Urinary bladder (tissue), 4 donors: ENCODE measurements around the gene LSM14A. TPM values are rescaled to one million over a fixed set of nuclear protein-coding genes. Genes with fewer than 3 reads are reported as not detected.
"Not testable (repeated sequence)": the region's sequence is repeated elsewhere in the genome, so short reads cannot be mapped to it uniquely, and the experiment has no call there.

Experiments
- DNase-seq: peaks from one replicate; pipeline ENCODE4 v3.0.0-alpha.2; 2015; ENCODE audit errors: extremely low spot score
- H3K27ac ChIP-seq: one replicate; pipeline ENCODE4 v1.5.1; 2013; ENCODE audit warnings: low read depth, mild to moderate bottlenecking, moderate library complexity
- H3K36me3 ChIP-seq: one replicate; pipeline ENCODE4 v1.6.1; 2013; ENCODE audit warnings: mild to moderate bottlenecking, moderate library complexity; ENCODE audit not compliant: insufficient read depth
- H3K4me1 ChIP-seq: one replicate; pipeline ENCODE4 v1.6.1; 2013; ENCODE audit warnings: mild to moderate bottlenecking, moderate library complexity; ENCODE audit not compliant: insufficient read depth
- H3K4me3 ChIP-seq: one replicate; pipeline ENCODE4 v1.5.1; 2013; ENCODE audit warnings: low read depth, low read length
- WGBS: extraction: QIAGEN DNeasy Blood & Tissue Kit; methylation state at CpG from one replicate; pipeline ENCODE4 v1.1.7; 2013; 5-methylcytosine and 5-hydroxymethylcytosine counted together
- polyA plus RNA-seq: library from polyadenylated mRNA; stranded (reverse); fragments of 200-250 nt; gene quantifications from one replicate; pipeline ENCODE4 v1.2.3, GENCODE V29; 2013
- total RNA-seq: library from RNA; depleted of rRNA; stranded (reverse); fragments of >200 nt; gene quantifications from one replicate; pipeline ENCODE4 v1.2.3, GENCODE V29; 2014
- donor health status: healthy with polysubstance abuse.
- donor health status: healthy.

Gene LSM14A
- total and polyA plus RNA-seq, 2 donors = 130 to 133 TPM

DNA sequence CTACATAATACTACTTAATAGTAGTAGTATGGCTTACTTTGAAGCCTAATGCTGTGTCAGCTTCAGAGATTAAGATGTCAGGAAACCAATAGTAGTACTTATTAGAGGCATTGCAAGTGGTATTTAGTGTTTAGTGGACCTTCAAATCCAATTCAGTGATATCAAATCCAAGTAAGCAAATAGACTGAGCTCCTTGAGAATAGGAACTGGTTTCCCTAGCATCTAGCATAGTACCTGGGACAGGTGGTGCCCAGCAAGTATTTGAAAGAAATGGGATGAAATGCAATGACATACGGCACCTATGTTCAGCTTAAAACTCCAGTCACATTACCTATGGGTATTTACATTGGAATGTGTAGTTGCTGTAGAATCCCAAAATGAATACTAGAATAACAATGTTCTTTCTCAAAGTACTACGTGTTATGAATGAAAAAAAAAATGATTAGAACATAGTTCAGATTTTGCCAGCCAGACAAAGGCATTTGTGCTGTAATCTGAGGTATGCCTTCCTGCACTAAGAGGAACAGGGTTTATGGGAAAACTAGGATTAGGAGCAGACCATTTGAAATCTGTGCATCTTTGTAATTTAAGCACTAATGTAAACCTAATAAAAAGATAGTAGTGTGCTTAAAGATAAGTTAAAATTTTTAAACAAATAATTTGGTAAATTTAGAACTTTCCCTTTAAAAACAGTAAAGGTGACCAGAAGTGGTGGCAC, 17.1 kb downstream of the LSM14A start:
- DNase-seq = no peak
- no peak overlapping the region for H3K27ac ChIP-seq
- 47% methylated on average over 2 of the region's 2 CpGs for WGBS
- no peak overlapping the region for H3K4me3 ChIP-seq
- H3K4me1 ChIP-seq = peaks cover 1% of the 10 kb centered on the region
- no peaks in the 10 kb centered on the region for H3K36me3 ChIP-seq

DNA sequence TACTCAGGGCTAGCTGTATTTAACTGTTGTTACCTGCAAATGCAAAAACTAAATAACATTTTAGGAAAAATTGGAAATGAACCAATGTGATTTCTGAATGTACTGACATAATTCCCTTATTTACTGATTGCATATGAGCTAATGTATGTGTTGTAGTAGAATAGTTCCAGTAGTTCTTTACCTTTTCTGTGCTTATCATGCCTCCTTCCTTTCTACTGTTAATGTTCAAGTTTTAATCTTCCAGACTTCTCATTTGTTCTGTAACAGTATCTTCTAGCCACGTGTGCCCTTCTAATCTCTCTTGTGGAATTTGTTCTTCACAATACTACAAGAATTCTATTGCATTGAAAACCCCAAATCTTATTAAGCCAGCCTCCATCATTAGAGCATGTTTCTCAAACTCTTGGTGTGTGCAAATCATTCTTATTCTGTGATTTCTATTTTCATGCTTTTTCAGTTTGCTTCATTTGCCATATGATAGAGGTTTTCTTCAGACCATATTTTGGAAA, 17.7 kb downstream of the LSM14A start:
- no peak for DNase-seq
- WGBS = 11% methylated on average over 1 of the region's 1 CpG
- Histone ChIP-seq H3K27ac (no peak overlapping the region), H3K4me1 (peaks cover 1% of the 10 kb centered on the region), H3K36me3 (no peaks in the 10 kb centered on the region), H3K4me3 (no peak overlapping the region)

DNA sequence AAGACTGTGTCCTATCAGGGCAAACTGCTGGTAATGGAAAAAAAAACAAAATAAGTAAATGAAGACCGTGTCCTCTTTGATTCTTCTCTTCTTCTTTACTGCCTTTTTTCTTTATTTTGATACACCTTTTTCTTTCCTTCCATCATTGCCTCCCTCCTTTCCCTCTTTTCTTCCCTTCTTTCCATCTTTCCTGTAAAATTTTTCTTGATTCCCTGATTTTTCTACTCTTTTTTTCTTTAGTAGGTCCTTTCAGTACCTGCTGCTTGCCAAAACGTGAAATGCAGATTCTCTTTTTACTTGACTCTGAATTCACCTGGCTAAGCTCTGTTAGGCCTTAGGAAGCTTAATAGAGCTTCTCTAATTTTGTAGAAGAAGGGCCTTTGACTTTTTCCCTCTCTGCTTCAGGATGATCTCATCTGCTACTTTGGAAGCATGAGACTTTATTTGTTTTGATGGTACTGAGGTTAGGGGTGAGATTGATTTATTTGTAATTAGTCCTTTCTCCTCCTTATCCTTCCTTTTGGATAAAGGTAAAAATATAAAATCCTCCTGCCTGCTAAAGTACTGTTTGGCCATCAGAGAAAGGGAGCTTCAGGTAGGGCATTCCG, 19.2 kb downstream of the LSM14A start:
- no peaks in the 10 kb centered on the region for H3K36me3 ChIP-seq
- no peak overlapping the region for H3K27ac ChIP-seq
- no peak overlapping the region for H3K4me3 ChIP-seq
- no peak for DNase-seq
- 71% methylated on average over 3 of the region's 3 CpGs for WGBS
- H3K4me1 ChIP-seq = peaks cover 1% of the 10 kb centered on the region

DNA sequence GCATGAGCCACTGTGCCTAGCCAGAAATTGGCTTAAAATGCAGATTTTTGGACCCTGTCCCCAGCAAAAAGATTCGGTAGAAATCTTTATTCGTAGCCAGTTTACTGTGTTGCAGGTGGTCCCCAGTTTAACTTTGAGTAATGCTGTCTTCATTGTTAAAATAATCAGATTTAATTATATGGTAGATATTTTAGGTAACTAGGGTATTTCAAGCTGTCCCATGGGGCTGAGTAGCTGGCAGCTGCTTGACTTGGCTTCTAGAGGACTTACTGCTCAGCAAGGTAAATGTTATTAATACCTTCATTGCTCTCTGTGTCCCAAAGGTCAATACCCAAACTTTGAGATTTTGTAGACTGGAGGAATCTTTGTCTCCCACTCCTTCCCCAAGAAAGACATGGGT, 21.1 kb downstream of the LSM14A start:
- peaks cover under 1% of the 10 kb centered on the region for H3K4me1 ChIP-seq
- H3K27ac ChIP-seq = no peak overlapping the region
- H3K36me3 ChIP-seq = no peaks in the 10 kb centered on the region
- no peak overlapping the region for H3K4me3 ChIP-seq
- DNase-seq = no peak
- WGBS = 82% methylated on average over 2 of the region's 2 CpGs

DNA sequence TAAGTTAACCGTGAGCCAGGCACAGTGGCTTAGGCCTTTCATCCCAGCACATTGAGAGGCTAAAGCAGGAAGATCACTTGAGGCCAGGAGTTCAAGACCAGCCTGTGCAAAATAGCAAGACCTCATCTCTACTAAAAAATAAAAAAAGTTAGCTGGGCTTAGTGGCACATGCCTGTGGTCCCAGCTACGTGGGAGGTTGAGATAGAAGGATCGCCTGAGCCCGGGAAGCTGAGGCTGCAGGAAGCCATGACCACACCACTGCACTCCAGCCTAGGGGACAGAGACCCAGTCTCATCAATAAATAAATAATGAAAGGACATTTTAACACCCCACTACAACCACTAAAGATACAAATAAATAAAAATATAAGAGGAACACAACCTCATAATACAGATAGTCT, 21.6 kb downstream of the LSM14A start:
- 84% methylated on average over 4 of the region's 4 CpGs for WGBS

DNA sequence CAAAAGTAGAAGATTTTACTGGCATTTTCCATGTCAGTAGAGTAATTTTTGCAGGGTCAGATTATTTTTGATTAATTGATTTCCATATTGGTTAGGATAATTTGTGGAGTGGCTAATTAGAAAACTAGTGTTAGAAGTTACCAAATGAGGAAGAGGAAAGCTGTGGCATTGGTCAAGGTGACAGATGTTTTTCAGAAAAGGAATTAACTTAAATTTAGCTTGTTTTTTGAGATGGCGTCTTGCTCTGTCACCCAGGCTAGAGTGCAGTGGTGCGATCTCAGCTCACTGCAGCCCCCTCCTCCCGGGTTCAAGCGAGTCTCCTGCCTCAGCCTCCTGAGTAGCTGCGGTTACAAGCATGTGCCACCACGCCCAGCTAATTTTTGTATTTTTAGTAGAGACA, 28.8 kb downstream of the LSM14A start:
- Histone ChIP-seq H3K4me3 (no peak overlapping the region), H3K27ac (no peak overlapping the region), H3K4me1 (no peaks in the 10 kb centered on the region), H3K36me3 (peaks cover 3% of the 10 kb centered on the region)
- DNase-seq = no peak
- WGBS = 95% methylated on average over 6 of the region's 6 CpGs

More for the DNA sequence above, 21.6 kb downstream of the LSM14A start:
- H3K4me3 ChIP-seq = no peak overlapping the region
- no peak for DNase-seq
- no peaks in the 10 kb centered on the region for H3K36me3 ChIP-seq
- no peak overlapping the region for H3K27ac ChIP-seq
- no peaks in the 10 kb centered on the region for H3K4me1 ChIP-seq

DNA sequence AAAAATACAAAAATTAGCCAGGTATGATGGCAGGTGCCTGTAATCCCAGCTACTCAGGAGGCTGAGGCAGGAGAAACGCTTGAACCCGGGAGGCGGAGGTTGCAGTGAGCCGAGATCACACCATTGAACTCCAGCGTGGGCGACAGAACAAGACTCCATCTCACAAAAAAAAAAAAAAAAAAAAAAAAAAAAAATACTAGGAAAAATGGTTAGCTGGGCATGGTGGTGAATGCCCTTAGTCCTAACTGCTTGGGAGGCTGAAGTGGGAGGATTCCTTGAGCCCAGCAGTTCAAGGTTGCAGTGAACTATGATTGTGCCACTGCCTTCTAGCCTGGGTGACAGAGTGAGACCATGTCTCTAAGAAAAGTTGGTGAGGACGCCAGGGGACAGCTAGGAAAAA, 33.0 kb downstream of the LSM14A start:
- WGBS = 98% methylated on average over 7 of the region's 7 CpGs
- not testable (repeated sequence) for DNase-seq, H3K4me1 ChIP-seq, H3K4me3 ChIP-seq, H3K27ac ChIP-seq, H3K36me3 ChIP-seq

DNA sequence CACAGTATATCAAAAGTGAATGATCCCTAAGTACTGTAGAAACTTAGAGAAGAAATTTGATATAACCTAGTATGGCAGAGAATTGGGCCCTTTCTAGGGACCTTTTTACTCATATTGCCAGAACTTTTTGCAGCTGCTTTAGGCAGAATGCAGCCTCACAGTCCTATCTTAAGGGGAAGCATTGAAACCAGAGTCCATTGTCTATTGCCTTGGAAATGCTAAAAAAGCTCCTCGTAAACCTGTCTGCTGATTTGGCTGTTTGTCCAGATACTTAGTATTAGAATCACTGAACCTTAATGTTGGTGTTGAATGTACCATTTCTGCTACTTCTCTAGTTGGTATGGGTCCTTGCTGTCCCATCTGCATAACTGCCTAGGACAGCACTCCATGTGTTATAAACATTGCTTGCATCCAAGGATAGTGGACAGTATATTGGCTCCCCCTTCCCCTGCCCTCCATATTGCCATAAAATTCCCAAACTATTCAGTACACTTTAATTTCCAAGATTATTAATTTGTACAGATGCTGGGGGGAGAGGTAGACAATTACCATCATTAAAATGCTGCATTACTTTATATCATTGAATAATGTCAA, 36.1 kb downstream of the LSM14A start:
- no peak overlapping the region for H3K27ac ChIP-seq
- no peak for DNase-seq
- no peaks in the 10 kb centered on the region for H3K36me3 ChIP-seq
- no peaks in the 10 kb centered on the region for H3K4me1 ChIP-seq
- 97% methylated on average over 1 of the region's 1 CpG for WGBS
- no peak overlapping the region for H3K4me3 ChIP-seq

DNA sequence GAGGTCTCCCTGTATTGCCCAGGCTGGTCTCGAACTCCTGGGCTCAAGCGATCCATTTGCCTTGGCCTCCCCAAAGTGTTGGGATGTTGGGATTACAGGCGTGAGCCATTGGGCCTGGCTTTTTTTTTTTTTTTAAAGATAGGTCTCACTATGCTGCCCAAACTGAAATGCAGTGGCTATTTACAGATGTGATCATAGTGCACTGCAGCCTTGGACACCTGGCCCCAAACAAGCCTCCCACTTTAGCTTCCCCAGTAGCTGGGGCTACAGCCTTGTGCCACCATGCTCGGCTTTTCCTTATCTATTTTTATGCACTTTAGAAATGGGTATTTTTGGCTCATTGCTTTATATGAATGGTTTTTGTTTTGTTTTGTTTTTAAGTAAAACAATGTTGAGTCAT, 37.4 kb downstream of the LSM14A start:
- no peaks in the 10 kb centered on the region for H3K4me1 ChIP-seq
- 80% methylated on average over 4 of the region's 4 CpGs for WGBS
- no peak for DNase-seq
- H3K4me3 ChIP-seq = no peak overlapping the region
- no peaks in the 10 kb centered on the region for H3K36me3 ChIP-seq
- H3K27ac ChIP-seq = no peak overlapping the region

DNA sequence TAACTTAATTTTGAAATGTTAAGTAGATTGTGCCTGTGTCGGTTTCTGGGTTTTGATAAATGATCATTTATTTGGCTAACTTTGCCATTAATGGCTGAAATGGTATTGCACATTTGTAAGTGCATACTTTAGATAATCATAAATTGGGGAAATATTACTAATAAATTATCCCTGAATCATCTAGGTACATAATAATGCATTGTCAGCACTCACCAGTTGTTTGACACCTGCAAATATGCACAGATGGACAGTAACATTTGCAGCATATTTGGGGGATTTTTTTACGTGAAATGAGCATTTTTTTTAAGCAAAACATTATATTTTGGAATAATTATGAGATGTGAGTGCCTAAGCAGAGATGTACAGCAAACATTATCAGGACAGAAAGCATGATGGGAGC, 41.0 kb downstream of the LSM14A start:
- no peak for DNase-seq
- no peaks in the 10 kb centered on the region for H3K36me3 ChIP-seq
- 90% methylated on average over 2 of the region's 2 CpGs for WGBS
- no peaks in the 10 kb centered on the region for H3K4me1 ChIP-seq
- H3K4me3 ChIP-seq = no peak overlapping the region
- H3K27ac ChIP-seq = no peak overlapping the region

DNA sequence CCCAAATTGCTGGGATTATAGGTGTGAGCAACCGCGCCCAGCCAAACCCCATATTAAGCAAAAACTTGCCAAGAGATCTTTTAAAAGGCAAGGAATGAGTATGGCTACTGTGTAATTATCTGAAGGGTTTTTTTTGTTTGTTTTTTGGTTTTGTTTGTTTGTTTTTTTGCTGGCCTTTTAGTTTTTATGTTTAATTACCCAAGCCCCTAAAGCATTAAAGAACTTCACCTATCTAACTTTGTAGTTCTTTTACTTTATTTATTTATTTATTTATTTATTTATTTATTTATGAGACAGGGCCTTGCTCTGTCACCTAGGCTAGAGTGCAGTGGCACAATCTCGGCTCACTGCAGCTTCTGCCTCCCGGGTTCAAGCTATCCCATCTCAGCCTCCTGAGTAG, 41.7 kb downstream of the LSM14A start:
- H3K27ac ChIP-seq = no peak overlapping the region
- no peak for DNase-seq
- H3K4me1 ChIP-seq = no peaks in the 10 kb centered on the region
- H3K36me3 ChIP-seq = no peaks in the 10 kb centered on the region
- no peak overlapping the region for H3K4me3 ChIP-seq
- 98% methylated on average over 4 of the region's 4 CpGs for WGBS

DNA sequence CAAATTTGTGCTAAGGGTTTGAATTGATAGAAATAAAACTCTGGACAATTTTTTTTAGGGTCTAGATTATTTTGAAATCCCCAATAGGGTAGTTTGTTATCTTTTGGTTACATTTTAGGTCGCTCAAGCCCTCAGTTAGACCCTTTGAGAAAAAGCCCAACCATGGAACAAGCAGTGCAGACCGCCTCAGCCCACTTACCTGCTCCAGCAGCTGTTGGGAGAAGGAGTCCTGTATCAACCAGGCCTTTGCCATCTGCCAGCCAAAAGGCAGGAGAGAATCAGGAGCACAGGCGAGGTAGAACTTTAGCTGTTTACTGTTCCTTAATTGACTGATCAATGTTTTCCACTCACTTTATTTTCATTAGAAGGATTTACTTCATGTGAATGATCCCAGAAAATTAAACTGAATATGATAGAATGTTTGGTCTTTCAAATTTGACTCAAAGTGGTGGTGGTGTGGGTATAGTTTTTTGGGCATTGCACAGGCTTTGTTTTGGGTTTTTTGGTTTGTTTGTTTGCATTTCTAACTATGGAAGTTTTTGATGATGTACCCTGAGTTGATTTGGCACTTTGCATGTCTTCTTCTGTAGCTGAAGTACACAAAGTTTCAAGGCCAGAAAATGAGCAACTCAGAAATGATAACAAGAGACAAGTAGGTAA, 42.8 kb downstream of the LSM14A start:
- H3K27ac ChIP-seq = no peak overlapping the region
- H3K4me3 ChIP-seq = no peak overlapping the region
- H3K36me3 ChIP-seq = no peaks in the 10 kb centered on the region
- WGBS = 96% methylated on average over 3 of the region's 3 CpGs
- no peak for DNase-seq
- H3K4me1 ChIP-seq = no peaks in the 10 kb centered on the region

DNA sequence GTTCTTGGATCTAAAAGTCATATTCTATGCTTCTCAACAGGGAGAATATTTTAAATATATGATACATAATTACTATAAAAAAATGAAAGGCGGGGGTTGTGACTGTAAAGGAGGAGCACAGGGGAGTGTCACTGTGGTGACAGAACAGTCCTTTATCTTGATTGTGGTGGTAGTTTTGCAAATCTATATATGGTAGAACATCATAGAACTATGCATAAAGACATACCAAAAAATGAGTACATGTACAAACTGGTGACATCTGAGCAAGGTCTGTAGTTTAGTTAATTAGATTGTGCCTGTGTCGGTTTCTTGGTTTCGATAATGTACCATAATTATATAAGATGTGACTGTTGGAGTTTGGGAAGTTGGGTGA, 43.3 kb downstream of the LSM14A start:
- H3K27ac ChIP-seq = no peak overlapping the region
- no peak overlapping the region for H3K4me3 ChIP-seq
- no peaks in the 10 kb centered on the region for H3K36me3 ChIP-seq
- H3K4me1 ChIP-seq = no peaks in the 10 kb centered on the region
- no peak for DNase-seq
- WGBS = over 99% methylated on average over 3 of the region's 3 CpGs

DNA sequence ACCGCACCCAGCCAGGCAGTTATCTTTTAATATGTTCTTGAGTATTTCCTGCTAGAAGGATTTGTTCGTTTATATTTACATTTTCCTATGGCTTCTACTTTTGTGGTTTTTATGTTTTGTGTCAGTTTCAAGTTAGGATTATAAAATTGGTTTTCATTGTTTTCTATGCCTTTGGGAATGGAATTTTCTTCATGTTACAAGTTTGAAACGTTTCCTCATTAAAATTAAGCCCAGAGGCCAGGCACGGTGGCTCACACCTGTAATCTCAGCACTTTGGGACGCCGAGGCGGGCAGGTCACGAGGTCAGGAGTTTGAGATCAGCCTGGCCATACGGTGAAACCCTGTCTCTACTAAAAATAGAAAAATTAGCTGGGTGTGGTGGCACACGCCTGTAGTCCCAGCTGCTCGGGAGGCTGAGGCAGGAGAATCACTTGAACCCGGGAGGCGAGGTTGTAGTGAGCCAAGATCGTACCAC, 44.5 kb downstream of the LSM14A start:
- H3K36me3 ChIP-seq, H3K4me3 ChIP-seq, H3K27ac ChIP-seq, DNase-seq, H3K4me1 ChIP-seq: not testable (repeated sequence)
- 81% methylated on average over 14 of the region's 14 CpGs for WGBS
